GM18502 (cell line): Measurements from ENCODE around the gene POU2F1.
A peak's percentile ranks its signal among the peaks of the same experiment; 100 is the strongest.

Experiments used
- ATAC-seq: cut with Tn5 transposase; IDR thresholded peaks from one replicate; pipeline ENCODE4 v1.9.1; 2021; ENCODE audit warnings: mild to moderate bottlenecking; ENCODE audit not compliant: unreplicated experiment, poor library complexity

Gene POU2F1

GRCh38 chr1:167266965-167267364 is 46.3 kb downstream of the POU2F1 start:
- no peak for ATAC-seq

DNA sequence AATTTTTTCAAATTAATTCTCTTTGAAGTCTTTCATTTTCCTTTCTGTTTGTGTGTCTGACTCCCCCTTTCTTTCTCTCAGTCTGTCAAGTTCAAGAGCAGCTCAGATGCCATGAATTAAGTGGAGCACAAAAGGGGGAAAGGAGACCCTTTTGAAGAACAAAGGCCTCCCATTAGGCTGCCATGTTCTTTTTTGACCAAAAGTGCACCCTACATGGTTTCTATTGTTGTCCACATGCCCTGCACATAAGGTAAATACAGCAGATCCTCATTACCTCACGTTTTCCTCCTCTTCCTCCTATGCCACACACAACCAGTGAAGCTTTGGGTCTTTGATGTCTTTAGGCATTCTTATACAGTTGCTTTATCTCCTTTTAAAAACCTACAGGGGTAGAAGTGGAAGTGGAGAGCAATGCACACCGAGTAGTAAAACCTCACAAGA is 47.7 kb downstream of the POU2F1 start:
- no peak for ATAC-seq

DNA sequence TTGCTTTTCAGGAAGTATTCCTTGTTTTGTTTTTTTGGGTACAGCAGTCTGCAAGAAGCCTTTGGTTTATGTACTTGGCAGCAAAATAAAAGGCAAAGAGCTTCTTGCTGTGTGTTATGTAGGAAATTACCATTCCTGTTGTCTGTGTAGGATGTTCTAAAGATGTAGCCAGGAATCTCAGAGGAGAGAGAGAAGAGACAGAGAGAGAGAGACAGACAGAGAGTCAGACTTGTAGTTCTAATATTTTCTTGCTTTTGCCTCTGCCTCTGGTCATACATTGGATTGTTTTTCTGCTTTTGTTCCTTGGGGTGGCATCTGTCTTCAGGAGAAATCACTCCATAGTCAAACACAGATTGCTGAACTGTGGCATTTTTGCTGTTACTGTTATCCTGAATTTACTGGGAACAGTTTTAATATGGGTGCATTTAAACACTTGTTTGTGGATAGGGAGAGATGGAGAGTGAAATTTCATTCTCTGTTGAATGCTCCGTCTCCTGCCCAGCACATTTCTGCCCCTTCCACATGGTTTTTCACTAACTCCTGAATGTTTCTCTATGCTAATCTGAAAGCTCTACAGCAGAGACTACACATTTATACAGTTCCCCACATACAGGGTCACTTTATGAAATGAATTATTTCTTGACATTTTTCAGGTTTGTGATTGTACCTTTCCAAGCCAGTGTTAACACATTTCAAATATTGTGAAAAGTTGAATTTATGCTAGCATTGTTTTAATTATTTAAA is 49.8 kb downstream of the POU2F1 start:
- no peak for ATAC-seq

DNA sequence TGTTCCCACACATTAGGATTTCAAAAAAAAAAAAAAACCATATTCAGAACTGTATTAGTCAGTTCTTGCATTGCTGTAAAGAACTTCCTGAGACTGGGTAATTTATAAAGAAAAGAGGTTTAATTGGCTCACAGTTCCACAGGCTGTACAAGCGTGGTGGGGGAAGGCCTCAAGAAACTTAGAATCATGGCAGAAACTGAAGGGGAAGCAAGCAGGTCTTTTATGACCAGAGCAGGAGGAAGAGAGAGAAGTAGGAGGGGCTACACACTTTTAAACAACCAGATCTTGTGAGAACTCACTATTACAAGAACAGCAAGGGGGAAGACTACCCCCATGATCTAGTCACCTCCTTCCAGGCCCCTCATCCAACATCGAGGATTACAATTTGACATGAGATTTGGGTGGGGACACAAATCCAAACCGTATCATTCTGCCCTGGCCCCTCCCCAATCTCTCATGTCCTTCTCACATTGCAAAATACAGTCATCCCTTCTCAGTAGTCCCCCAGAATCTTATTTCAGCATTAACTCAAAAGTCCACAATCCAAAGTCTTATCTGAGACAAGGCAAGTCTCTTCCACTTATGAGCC is 51.8 kb downstream of the POU2F1 start:
- ATAC-seq = no peak

DNA sequence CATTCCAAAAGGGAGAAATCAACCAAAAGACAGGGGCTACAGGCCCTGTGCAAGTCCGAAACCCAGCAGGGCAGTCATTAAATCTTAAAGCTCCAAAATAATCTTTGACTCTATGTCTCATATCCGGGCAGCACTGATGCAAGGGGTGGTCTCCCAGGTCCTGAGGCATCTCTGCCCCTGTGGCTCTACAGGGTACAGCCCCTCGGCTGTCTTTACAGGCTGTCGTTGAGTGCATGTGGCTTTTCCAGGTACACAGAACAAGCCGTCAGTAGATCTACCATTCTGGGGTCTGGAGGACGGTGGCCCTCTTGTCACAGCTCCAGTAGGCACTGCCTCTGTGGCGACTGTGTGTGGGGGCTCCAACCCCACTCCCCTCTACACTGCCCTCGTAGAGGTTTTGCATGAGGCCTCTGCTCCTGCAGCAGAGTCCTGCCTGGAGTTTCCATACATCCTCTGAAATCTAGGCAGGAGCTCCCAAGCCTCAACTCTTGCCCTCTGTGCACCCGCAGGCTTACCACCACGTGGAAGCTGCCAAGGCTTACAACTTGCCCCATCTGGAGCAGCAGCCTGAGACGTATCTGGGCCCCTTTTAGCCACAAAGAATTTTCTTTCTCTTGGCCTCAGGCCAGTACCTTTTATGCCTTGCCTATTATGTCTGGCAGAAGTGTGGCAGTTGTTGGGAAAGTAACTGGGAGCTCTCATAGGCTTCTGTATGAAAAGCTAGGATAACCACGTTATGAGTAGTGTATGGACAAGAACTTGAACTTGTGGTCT is 52.5 kb downstream of the POU2F1 start:
- no peak for ATAC-seq

GRCh38 chr1:167274061-167274460 is 53.4 kb downstream of the POU2F1 start:
- no peak for ATAC-seq

DNA sequence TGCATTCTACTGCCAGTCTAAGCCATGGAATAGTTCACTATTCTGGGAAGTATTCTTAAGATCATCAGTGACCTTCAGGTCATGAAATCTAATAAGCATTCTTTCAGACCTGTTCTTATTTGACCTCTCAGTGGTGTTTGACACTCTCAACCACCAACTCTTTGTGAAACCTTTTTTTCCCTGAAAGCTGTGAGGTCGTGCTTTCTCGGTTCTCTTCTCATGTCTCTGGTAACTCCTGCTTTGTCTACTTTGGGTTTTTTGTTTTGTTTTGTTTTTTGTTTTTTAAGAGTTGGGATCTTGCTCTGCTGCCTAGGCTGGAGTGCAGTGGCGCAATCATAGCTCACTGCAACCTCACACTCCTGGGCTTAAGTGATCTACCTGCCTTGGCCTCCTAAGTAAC is 56.3 kb downstream of the POU2F1 start:
- peak; percentile 91 for ATAC-seq

DNA sequence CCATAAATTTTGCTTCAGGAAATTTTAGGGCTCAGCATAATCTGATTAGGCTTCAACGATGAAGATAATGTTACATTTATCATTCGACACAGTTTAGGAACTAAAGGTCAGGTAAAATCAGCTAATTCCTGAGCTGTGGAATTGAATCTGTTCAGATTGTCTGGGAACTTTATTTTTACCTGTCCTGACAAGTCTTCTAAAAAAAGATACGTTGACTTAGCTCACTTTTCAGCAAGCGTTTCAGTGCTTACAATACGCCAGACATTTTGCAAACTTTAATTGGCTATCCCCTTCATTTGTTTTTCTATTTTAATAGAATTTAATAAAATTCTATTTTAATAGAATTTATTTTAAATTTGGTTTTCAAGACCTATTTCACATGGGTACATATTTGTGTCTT is 57.8 kb downstream of the POU2F1 start:
- no peak for ATAC-seq

- ATAC-seq = no peak
Observed at GRCh38 chr1:167280912-167281311, 60.2 kb downstream of the POU2F1 start.

- no peak for ATAC-seq
Observed at GRCh38 chr1:167288390-167289074, 67.8 kb downstream of the POU2F1 start.

DNA sequence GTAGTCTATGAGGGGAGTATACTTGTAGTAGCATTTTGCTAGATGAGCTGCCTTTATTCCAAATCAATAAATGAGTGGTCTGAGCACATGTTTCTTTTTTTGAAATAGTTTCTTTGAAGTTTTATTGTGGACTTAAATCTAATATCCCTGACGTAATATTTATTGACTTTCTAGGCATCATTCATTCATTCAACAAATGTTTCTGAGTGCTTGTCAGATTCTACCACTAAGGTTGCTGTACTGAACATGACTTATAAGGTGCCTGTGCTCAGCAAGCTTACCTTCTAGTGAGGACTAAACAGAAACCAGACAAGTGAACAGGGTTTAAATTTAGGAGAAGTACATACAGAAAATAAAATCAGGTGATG is 68.4 kb downstream of the POU2F1 start:
- ATAC-seq = no peak

- ATAC-seq = no peak
Observed at GRCh38 chr1:167289966-167290365, 69.3 kb downstream of the POU2F1 start.

GRCh38 chr1:167291539-167292185 is 71.0 kb downstream of the POU2F1 start:
- no peak for ATAC-seq

DNA sequence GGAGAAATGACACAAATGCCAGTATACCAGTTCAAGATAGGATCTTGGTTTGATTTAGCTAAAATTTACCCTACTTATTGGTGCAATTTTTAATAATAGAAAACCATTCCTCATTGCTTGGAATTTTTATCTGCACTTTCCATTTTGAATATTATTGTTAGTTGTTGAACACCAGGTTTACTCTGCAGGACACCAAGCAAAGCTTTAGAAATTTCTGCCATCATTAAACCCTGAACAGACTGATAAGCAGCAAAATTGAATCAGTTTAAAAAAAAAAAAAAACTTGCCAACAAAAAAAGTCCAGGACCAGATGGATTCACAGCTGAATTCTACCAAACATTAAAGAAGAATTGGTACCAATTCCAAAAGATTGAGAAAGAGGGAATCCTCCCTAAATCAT is 71.5 kb downstream of the POU2F1 start:
- ATAC-seq = no peak

GRCh38 chr1:167293057-167293456 is 72.4 kb downstream of the POU2F1 start:
- ATAC-seq = no peak

- no peak for ATAC-seq
Observed at GRCh38 chr1:167294528-167294927, 73.8 kb downstream of the POU2F1 start.

- ATAC-seq = no peak
Observed at GRCh38 chr1:167297222-167298214, 76.8 kb downstream of the POU2F1 start.

DNA sequence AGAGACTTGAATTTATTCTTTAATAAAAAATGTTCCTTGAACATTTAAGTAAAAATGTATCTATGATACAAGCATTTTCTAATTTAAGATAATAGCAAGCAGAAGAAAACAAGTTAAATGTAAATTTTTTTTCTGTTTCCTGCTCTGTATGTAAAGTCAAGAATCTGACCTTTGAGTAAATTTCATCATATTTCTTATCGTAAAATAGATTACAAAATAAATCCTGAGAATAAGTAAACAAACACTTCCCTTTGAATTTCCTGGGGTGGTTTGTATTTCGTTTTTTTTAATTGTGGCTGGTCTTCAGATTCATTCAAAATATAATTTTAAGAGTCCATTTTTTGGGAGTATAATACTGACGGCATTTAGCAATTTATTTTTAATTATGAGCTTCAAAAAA is 77.6 kb downstream of the POU2F1 start:
- ATAC-seq = no peak

DNA sequence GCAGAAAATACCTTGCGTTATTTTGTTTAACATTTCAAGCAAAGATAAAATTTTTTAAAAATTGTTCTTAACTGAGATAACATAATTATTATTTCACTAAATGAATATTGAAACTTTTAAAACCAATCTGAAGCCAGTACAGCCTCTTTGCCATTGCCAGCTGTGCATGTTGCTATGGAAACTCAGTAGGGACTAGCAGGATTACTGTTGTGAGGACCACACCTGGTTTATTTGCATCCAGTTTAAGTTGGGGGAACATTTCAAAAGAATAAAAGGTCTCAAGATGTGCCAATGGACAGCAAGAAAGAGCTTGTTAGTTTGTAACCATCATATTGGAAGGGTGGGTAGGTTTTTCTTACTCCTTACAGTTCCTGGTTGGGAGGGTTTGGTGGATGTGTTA is 80.7 kb downstream of the POU2F1 start:
- ATAC-seq = no peak
